ENCODE data around the gene TP53TG5. TPM values are rescaled to one million over a fixed set of nuclear protein-coding genes. Genes with fewer than 3 reads are reported as not detected.

The TP53TG5 gene
- total RNA-seq, 1 experiment from 2014 or later = not detected

GRCh38 chr20:45407783-45408645, 29.9 kb upstream of the TP53TG5 start, which contains the start of gene DBNDD2:
DBNDD2 (plus strand) TSS chr20:45408289; CDS start chr20:45408468, 179 bp downstream.
- H3K36me3 ChIP-seq = peaks cover 5% of the 10 kb centered on the region
- H3K9me3 ChIP-seq = no peaks in the 10 kb centered on the region
- no peak for DNase-seq
- no peaks in the 10 kb centered on the region for H3K27me3 ChIP-seq
- peak within 1 kb of the TSS; percentile 58 for H3K4me3 ChIP-seq

DNA sequence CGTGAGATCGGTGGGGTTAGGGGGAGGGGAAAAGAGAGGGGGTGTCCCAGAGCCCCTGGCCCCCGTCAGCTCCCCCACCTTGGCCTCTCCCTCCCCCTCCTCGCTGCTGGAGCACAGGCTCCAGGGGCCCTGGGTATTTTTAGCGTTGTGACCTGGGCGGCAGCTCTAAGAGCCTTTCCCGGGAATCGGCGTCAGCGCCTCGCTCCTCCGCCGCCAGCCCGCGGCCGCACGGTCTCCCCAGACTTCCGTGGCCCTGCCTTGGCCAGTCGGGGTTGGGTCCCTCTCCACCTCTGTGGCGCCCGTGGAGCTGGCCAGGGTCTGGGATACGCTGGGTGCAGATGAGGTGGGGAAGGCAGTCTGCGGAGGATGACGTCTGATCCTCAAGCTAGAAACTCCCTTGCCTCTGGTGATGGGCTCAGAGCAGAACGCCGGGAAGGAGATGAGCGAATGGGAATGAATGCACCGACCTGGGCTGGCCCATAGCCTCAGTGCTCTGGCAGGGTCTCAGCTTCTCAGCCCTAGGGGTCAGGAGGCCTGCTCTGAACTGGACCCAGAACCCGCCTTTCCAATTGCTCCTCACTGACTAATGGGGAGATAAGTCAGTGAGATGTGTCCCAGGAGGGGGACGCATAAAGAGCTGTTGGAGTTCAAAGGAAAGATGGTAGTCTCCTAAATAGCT, 29.1 kb upstream of the TP53TG5 start:
- no peaks in the 10 kb centered on the region for H3K9me3 ChIP-seq
- H3K27me3 ChIP-seq = no peaks in the 10 kb centered on the region
- H3K4me3 ChIP-seq = peak overlapping the region; percentile 58
- no peak for DNase-seq
- peaks cover 5% of the 10 kb centered on the region for H3K36me3 ChIP-seq

DNA sequence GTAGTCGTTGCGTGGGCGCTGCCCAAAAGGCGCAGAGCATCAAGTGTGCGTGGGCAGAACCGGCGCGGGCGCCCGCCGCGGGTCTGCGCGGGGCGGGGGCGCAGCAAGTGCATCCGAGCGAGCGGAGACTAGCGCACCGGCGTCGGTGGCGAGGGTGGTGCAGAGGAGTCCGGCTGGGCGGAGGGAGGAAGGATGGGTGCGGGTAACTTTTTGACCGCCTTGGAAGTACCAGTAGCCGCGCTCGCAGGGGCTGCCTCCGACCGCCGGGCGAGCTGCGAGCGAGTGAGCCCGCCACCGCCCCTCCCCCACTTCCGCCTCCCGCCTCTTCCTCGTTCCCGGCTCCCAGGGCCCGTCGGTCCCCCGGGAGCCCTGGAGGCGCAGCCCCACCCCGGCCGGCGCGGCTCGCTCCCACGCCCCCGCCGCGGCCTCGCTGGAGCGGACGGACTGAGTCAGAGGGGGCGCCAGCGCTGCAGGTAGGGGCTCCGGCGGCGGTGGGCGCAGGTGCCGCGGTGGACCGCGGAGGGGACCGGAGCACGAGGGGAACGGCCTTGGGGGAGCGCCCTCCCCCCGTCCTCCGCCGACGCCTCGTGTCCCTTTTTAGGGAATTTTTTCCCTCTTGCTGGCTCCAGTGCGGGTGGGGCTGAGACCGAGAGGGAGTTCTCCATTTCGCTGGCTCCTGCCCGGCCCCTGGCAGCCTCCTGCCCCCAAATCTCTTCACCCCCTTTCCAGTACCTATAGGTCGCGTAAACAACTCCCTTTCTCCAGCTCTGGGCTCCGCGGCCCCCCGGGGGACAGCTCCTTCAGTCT, 28.3 kb upstream of the TP53TG5 start:
- Histone ChIP-seq H3K27me3 (no peaks in the 10 kb centered on the region), H3K36me3 (peaks cover 5% of the 10 kb centered on the region), H3K9me3 (peaks cover 5% of the 10 kb centered on the region), H3K4me3 (peak overlapping the region; percentile 58)
- DNase-seq = peak; percentile 68

DNA sequence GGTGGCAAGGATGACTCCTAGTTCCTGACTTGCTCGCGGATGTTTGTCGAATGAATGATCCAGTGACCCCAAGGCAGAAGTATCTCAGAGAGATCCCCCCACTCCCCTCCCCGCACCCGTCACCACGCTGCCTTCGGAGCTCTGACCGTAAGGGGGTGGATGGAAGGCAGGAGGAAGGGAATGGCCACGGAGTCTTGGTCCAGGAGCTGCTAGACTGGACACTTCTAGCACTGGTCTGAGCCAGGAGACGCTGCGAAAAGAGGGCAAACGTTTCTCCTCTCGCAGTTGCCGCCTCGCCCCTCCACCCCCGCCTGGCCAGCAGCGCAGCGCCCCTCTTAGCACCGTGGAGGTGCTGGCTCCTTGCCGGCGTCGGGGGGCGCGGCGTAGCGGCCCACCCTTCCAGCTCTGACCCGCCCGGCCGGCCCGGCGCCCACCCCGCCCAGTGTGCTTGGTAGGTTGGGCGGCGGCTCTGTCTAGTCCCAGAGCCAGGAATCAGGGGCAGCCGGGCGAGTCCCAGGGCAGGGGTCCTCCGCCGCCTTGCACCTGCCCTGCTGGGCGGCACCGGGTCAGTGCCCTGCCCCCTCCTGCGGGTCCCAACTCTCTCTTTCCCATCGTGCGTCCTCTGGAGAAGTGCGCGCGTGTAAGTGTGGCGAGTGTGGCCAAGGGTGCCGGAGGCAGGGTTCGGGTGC, 27.6 kb upstream of the TP53TG5 start:
- H3K27me3 ChIP-seq = no peaks in the 10 kb centered on the region
- peaks cover 5% of the 10 kb centered on the region; the same call in 1 of the 2 replicates for H3K36me3 ChIP-seq
- DNase-seq = no peak
- peaks cover 12% of the 10 kb centered on the region for H3K9me3 ChIP-seq
- H3K4me3 ChIP-seq = peak overlapping the region; percentile 58

DNA sequence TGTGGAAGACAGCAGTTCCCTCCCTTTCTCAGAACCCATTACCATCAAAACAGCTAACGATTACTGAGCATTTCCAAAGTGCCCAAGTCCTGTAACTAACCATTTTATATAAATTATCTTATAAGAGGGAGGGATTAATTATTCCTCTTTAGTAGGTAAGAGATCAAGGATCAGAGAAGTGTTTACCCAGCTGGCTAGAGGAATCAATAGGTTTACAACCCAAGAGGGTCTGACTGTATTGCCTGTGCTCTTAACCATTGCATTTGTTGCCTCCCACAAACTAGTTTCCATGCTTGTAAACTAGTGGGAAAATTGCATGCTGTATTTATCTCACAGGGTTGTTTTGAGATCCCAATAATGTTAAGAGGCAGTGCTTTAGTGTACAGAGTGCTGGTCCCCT, 26.3 kb upstream of the TP53TG5 start:
- H3K4me3 ChIP-seq = no peak overlapping the region
- no peaks in the 10 kb centered on the region for H3K27me3 ChIP-seq
- no peaks in the 10 kb centered on the region for H3K36me3 ChIP-seq
- peaks cover 25% of the 10 kb centered on the region for H3K9me3 ChIP-seq
- DNase-seq = no peak

- DNase-seq = no peak
Measured at GRCh38 chr20:45402946-45403345, 24.8 kb upstream of the TP53TG5 start.

GRCh38 chr20:45400346-45401031, 22.4 kb upstream of the TP53TG5 start:
- no peaks in the 10 kb centered on the region for H3K27me3 ChIP-seq
- no peak overlapping the region for H3K4me3 ChIP-seq
- DNase-seq = no peak
- H3K36me3 ChIP-seq = no peaks in the 10 kb centered on the region
- H3K9me3 ChIP-seq = peaks cover 33% of the 10 kb centered on the region

More at GRCh38 chr20:45402946-45403345, 24.8 kb upstream of the TP53TG5 start:
- Histone ChIP-seq H3K9me3 (peaks cover 33% of the 10 kb centered on the region), H3K4me3 (no peak overlapping the region), H3K27me3 (no peaks in the 10 kb centered on the region), H3K36me3 (no peaks in the 10 kb centered on the region)

DNA sequence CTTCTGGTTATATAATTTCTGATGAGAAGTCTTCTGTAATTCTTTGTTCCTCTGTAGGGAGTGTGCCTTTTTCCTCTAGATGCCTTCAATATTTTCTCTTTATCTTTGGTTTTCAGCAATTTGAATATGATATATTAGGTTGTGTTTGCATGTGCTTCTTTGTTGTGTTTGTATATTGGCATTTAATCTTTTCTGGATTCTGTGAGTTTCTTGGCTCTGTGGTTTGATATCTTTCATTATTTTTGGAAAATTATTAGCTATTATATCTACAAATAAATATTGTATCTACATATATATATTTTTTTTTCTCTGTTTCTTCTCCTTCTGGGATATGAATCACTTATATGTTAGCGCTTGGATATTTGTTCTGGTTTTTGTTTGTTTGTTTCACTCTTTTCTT, 20.9 kb upstream of the TP53TG5 start:
- no peak overlapping the region for H3K4me3 ChIP-seq
- no peak for DNase-seq
- H3K36me3 ChIP-seq = no peaks in the 10 kb centered on the region
- no peaks in the 10 kb centered on the region for H3K27me3 ChIP-seq
- H3K9me3 ChIP-seq = peaks cover 33% of the 10 kb centered on the region

- no peaks in the 10 kb centered on the region for H3K27me3 ChIP-seq
- peaks cover 14% of the 10 kb centered on the region for H3K9me3 ChIP-seq
- no peak for DNase-seq
- no peaks in the 10 kb centered on the region; the same call in 1 of the 2 replicates for H3K36me3 ChIP-seq
- H3K4me3 ChIP-seq = no peak overlapping the region
Measured at GRCh38 chr20:45395114-45395415, 16.9 kb upstream of the TP53TG5 start.

- H3K36me3 ChIP-seq = no peaks in the 10 kb centered on the region; the same call in 1 of the 2 replicates
- H3K27me3 ChIP-seq = no peaks in the 10 kb centered on the region
- peaks cover 8% of the 10 kb centered on the region for H3K9me3 ChIP-seq
- no peak overlapping the region for H3K4me3 ChIP-seq
- no peak for DNase-seq
Measured at GRCh38 chr20:45394221-45395113, 16.3 kb upstream of the TP53TG5 start.

GRCh38 chr20:45392733-45393132, 14.6 kb upstream of the TP53TG5 start:
- H3K4me3 ChIP-seq = no peak overlapping the region
- H3K27me3 ChIP-seq = no peaks in the 10 kb centered on the region
- DNase-seq = no peak
- no peaks in the 10 kb centered on the region; the same call in 1 of the 2 replicates for H3K36me3 ChIP-seq
- H3K9me3 ChIP-seq = no peaks in the 10 kb centered on the region

GRCh38 chr20:45391559-45391958, 13.4 kb upstream of the TP53TG5 start:
- Histone ChIP-seq H3K27me3 (no peaks in the 10 kb centered on the region), H3K9me3 (no peaks in the 10 kb centered on the region)

DNA sequence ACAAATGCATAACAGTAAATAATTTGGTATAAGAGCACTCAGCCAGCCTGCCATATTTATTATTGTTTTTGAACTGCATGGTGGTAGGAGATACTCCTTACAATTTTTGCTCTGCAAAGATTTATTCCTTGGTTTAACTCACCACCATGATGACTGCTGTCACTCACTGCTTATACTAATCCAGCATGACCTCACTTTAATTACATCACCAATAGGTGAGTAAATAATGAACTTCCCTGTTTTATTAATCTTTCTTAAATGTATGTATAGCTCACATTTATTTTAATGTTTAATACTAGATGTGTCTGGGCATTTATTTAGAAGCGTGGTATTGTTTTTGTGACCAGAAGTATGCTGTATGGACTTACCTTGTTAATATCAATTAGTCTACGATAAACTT, 12.8 kb upstream of the TP53TG5 start:
- Histone ChIP-seq H3K4me3 (no peak overlapping the region), H3K9me3 (no peaks in the 10 kb centered on the region), H3K36me3 (no peaks in the 10 kb centered on the region; the same call in 1 of the 2 replicates), H3K27me3 (no peaks in the 10 kb centered on the region)
- DNase-seq = no peak

More at GRCh38 chr20:45391559-45391958, 13.4 kb upstream of the TP53TG5 start:
- Histone ChIP-seq H3K36me3 (no peaks in the 10 kb centered on the region; the same call in 1 of the 2 replicates), H3K4me3 (no peak overlapping the region)
- no peak for DNase-seq

GRCh38 chr20:45387274-45387673, 9.1 kb upstream of the TP53TG5 start:
- peaks cover 5% of the 10 kb centered on the region; the same call in 1 of the 2 replicates for H3K9me3 ChIP-seq
- no peaks in the 10 kb centered on the region for H3K27me3 ChIP-seq
- no peaks in the 10 kb centered on the region; the same call in 1 of the 2 replicates for H3K36me3 ChIP-seq
- DNase-seq = no peak
- H3K4me3 ChIP-seq = no peak overlapping the region

DNA sequence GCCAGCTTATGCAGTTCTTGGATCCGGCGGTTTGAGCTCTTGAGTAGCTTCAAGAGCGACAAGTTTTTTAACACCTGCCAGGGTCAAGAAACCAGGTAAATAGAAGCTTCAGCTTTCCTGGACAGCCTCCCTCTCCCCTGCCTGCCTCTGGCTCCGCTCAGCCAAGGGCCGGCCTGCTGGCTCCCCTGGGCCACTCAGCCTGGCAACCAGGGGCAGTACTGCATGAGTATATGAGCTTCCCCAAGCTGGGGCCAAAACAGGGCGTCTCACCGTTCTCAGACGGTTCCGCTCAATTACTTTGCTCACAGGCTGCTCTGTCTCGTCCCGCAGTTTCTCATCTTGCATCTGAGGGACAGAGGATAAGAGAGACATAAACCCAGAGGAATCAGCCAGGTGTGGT, 856 bp downstream of the TP53TG5 start:
- Histone ChIP-seq H3K27me3 (no peaks in the 10 kb centered on the region), H3K4me3 (no peak overlapping the region), H3K9me3 (no peaks in the 10 kb centered on the region), H3K36me3 (peaks cover 4% of the 10 kb centered on the region; the same call in 1 of the 2 replicates)
- DNase-seq = no peak
